GM19025 (cell line): ENCODE results near the gene SMCR8.
"Not testable (repeated sequence)": the region's sequence is repeated elsewhere in the genome, so short reads cannot be mapped to it uniquely, and the experiment has no call there.

ENCODE experiments used
- ATAC-seq: cut with Tn5 transposase; IDR thresholded peaks from one replicate; pipeline ENCODE4 v1.9.1; 2021; ENCODE audit warnings: mild to moderate bottlenecking, low read depth, moderate library complexity; ENCODE audit not compliant: unreplicated experiment

The SMCR8 gene

GRCh38 chr17:18314731-18315561 lies at the start of gene SMCR8, which contains the start of gene TOP3A:
Gene SMCR8 (plus strand): TSS chr17:18315293. CDS start chr17:18315790, 497 bp downstream.
Gene TOP3A (minus strand): TSS chr17:18314994. CDS start chr17:18314778, 216 bp downstream.
- ATAC-seq: peak; percentile 84

- no peak for ATAC-seq
Measured at GRCh38 chr17:18267366-18267765, 47.7 kb upstream of the SMCR8 start.

GRCh38 chr17:18267927-18268711 lies 47.0 kb upstream of the SMCR8 start:
- ATAC-seq: no peak

- no peak for ATAC-seq
Measured at GRCh38 chr17:18270046-18270931, 44.8 kb upstream of the SMCR8 start.

- ATAC-seq: no peak
Measured at GRCh38 chr17:18277076-18277475, 38.0 kb upstream of the SMCR8 start.

GRCh38 chr17:18278867-18279266 lies 36.2 kb upstream of the SMCR8 start:
- ATAC-seq: no peak

- ATAC-seq: no peak
Measured at GRCh38 chr17:18280249-18280648, 34.8 kb upstream of the SMCR8 start.

- no peak for ATAC-seq
Measured at GRCh38 chr17:18280766-18281371, 34.2 kb upstream of the SMCR8 start.

- no peak for ATAC-seq
Measured at GRCh38 chr17:18281788-18282187, 33.3 kb upstream of the SMCR8 start.

GRCh38 chr17:18285296-18285695 lies 29.8 kb upstream of the SMCR8 start:
- ATAC-seq: no peak

GRCh38 chr17:18291718-18292540 lies 23.2 kb upstream of the SMCR8 start:
- no peak for ATAC-seq

GRCh38 chr17:18298061-18298460 lies 17.0 kb upstream of the SMCR8 start:
- ATAC-seq: not testable (repeated sequence)

GRCh38 chr17:18300725-18301480 lies 14.2 kb upstream of the SMCR8 start:
- ATAC-seq: no peak

- not testable (repeated sequence) for ATAC-seq
Measured at GRCh38 chr17:18303206-18303605, 11.9 kb upstream of the SMCR8 start.

GRCh38 chr17:18309202-18309601 lies 5.9 kb upstream of the SMCR8 start:
- no peak for ATAC-seq

GRCh38 chr17:18314059-18314730 lies 898 bp upstream of the SMCR8 start:
- peak; percentile 7 for ATAC-seq

GRCh38 chr17:18315562-18315922 lies 449 bp downstream of the SMCR8 start:
- no peak for ATAC-seq

GRCh38 chr17:18315961-18316360 lies 868 bp downstream of the SMCR8 start:
- ATAC-seq: no peak
